Keratinocyte (primary cell): ENCODE data around the gene DIRAS1.

Experiments used
- EZH2 ChIP-seq: IDR thresholded peaks from one replicate; pipeline ENCODE4 v1.6.1; 2012; ENCODE audit warnings: inconsistent platforms, mild to moderate bottlenecking, low read length, moderate library complexity
- TF ChIP-seq, protein P1 (sequence below), 3 experiments: IDR thresholded peaks in 1 of 3; conservative IDR thresholded peaks in 1 of 3; optimal IDR thresholded peaks in 1 of 3; 2 replicates in 2 of 3; 3 replicates in 1 of 3; pipeline versions ENCODE3 to v1.5.1; 2011; ENCODE audit warnings: low read length in 3 of 3, mild to moderate bottlenecking in 3 of 3, moderate library complexity in 2 of 3, control low read depth in 1 of 3, inconsistent platforms in 1 of 3; ENCODE audit not compliant: insufficient read depth in 2 of 3; ENCODE audit errors: extremely low read depth in 1 of 3

DNA sequence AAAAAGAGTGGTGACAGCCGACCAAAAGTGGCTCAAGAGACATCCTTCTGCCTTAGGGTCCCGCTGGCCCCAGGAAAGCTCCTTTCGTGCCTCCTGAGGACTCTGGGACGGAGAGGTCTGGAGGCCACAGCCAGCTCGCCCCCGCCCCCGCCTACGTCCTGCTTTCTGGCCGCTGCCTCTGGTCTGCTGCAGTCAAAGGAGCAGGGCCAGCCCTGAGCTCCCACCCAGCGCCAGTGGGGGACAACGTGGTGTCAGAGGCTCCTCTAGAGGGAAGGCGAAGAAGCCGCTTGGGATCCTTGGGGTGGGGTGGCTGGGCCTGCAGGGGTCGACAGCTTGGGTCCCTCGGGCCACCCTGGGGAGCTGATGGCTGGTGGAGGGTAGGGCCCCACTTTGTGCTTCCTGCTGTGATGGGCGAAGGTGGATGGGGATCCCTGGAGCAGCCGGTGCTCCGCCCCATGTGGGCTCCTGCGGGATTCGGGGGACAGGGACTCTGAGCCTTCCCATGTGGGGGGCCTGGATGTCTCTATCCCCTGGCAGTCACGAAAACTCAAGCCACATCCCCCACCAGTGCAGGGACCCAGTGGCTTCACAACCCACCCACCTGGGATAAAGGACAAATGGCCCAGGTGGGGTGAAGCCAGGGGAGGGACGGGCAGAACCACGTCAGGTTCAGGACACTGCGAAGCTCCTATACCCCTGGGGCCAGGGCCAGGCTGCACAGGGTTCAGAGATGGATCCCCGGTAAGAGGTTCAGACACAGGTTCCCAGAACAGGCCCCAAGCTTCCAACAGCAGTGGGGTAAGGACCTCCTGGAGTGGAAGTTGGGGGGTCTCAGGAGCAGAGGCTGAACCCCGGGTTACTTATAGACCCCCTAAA, 9.0 kb upstream of the DIRAS1 start:
- TF ChIP-seq, protein P1, sequence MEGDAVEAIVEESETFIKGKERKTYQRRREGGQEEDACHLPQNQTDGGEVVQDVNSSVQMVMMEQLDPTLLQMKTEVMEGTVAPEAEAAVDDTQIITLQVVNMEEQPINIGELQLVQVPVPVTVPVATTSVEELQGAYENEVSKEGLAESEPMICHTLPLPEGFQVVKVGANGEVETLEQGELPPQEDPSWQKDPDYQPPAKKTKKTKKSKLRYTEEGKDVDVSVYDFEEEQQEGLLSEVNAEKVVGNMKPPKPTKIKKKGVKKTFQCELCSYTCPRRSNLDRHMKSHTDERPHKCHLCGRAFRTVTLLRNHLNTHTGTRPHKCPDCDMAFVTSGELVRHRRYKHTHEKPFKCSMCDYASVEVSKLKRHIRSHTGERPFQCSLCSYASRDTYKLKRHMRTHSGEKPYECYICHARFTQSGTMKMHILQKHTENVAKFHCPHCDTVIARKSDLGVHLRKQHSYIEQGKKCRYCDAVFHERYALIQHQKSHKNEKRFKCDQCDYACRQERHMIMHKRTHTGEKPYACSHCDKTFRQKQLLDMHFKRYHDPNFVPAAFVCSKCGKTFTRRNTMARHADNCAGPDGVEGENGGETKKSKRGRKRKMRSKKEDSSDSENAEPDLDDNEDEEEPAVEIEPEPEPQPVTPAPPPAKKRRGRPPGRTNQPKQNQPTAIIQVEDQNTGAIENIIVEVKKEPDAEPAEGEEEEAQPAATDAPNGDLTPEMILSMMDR (optimal IDR thresholded peaks at IDR 0.05 in 1 of 3, IDR thresholded peaks at IDR 0.05 in 1 of 3, conservative IDR thresholded peaks at IDR 0.05 in 1 of 3; ENCODE audit: extremely low read depth in 1 of 3, insufficient read depth in 2 of 3, low read length in 3 of 3) = no peak
- no peak for TF ChIP-seq EZH2
